HG02885 (cell line): ENCODE measurements around the gene RITA1.

ENCODE experiments used
- ATAC-seq: cut with Tn5 transposase; IDR thresholded peaks from one replicate; pipeline ENCODE4 v1.9.1; 2021; ENCODE audit warnings: mild to moderate bottlenecking; ENCODE audit not compliant: unreplicated experiment, poor library complexity

RITA1 gene

DNA sequence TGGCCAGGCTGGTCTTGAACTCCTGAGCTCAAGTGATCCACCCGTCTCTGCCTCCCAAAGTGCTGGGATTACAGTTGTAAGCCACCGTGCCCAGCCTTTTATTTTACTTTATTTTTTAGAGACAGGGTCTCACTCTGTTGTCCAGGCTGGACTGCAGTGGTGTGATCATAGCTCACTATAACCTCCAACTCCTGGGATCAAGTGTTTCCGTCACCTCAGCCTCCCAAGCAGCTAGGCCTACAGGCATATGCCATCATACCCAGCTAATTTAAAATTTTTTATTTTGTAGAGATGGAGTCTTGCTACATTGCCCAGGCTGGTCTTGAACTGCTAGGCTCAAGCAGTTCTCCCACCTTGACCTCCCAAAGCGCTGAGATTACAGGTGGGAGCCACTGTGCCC lies 39.4 kb downstream of the RITA1 start:
- no peak for ATAC-seq

- no peak for ATAC-seq
Measured at GRCh38 chr12:113226696-113227568, 41.4 kb downstream of the RITA1 start.

- no peak for ATAC-seq
Measured at GRCh38 chr12:113227686-113228391, 42.3 kb downstream of the RITA1 start.

DNA sequence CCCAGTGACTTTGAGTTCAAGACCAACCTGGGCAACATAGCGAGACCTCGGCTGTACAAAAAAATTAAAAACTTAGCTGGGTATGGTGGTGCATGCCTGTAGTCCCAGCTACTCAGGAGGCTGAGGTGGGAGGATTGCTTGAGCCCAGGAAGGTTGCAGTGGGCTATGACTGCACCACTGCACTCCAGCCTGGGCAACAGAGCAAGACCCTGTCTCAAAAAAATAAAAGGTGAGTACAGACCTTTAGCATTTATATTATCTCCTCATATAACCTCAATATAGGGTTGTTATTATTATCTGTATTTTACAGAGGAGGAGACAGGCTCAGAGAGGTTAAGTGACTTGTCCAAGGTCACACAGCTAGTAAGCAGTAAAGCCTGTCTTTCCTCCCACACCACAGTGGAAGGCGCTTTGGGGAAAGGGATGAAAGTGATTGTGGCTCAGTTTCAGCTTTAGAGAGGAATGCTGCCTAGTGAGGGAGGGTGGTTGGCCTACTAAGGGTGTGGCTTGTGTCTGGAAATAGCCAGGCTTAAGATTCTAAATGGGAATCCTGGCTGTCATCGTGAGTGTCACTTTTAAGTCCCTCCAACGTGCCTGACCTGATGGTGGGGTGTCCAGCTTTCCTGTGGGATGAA lies 43.0 kb downstream of the RITA1 start:
- ATAC-seq: no peak

DNA sequence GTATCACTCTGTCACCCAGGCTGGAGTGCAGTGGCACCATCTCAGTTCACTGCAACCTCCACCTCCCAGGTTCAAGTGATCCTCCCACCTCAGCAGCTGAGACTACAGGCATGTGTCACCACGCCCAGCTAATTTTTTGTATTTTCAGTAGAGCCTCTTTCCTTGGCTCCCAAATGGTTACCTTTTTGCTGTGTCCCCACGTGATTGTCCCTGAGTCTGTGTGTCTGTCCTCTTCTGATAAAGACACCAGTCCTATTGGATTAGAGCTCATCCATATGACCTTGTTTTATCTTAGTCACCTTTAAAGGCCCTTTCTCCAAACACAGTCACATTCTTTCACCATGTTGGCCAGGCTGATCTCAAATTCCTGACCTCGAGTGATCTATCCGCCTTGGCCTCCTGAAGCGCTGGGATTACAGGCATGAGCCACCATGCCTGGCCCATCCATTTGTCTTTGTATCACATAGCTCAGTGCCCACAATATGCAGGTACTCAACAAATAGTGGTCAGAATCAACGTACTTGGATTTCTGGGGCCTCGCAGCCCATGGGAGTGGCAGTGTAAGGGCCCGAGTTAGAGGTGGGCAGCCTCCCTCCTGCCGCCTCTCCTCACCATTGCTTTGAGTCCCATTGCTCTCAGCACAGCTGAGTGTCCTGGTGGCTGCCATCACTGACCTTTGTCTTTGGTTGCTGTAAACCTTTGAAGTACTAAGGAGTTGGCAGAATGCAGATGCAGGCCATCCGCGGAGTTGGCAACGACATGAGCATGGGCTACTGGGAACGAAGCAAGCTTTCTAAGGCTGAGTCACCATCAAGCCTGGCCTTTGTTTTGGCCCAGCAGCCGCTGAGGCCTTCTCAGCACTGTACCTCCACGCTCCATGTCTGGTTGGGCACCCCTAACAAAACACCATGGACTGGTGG lies 45.1 kb downstream of the RITA1 start:
- peak; percentile 8 for ATAC-seq

DNA sequence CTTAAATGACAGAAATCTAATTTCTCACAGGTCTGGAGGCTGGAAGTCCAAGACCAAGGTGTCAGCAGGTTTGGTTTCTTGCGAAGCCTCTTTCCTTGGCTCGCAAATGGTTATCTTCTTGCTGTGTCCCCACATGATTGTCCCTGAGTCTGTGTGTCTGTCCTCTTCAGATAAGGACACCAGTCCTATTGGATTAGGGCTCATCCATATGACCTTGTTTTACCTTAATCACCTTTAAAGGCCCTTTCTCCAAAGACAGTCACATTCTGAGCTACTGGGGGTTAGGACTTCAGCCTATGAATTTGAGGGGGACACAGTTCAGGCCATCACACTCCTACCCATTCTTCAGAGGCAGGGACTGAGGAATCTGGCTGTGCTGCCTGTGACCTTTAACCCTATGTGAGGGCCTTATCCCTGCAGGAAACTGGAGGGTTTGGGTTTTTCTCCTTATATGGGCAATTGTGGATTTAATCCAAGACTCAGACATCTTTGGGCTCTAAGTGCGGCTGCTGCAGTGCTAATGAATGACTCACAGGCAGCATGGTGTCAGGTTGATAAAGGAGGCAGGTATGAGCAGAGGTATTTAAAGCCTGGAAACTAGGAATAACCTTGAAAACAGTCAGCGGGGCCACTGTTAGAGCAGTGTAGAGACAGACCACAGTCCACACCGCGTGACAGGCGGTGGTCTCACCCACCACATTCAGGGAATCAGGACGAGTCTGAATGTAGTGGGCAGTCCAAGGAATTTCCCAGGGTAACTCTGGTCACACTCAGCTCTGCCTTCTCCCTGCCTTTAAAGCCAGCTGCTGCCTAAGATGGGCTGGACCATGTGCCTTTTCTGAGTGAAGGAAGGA lies 45.9 kb downstream of the RITA1 start:
- no peak for ATAC-seq

- no peak for ATAC-seq
Measured at GRCh38 chr12:113232089-113232839, 46.7 kb downstream of the RITA1 start.

DNA sequence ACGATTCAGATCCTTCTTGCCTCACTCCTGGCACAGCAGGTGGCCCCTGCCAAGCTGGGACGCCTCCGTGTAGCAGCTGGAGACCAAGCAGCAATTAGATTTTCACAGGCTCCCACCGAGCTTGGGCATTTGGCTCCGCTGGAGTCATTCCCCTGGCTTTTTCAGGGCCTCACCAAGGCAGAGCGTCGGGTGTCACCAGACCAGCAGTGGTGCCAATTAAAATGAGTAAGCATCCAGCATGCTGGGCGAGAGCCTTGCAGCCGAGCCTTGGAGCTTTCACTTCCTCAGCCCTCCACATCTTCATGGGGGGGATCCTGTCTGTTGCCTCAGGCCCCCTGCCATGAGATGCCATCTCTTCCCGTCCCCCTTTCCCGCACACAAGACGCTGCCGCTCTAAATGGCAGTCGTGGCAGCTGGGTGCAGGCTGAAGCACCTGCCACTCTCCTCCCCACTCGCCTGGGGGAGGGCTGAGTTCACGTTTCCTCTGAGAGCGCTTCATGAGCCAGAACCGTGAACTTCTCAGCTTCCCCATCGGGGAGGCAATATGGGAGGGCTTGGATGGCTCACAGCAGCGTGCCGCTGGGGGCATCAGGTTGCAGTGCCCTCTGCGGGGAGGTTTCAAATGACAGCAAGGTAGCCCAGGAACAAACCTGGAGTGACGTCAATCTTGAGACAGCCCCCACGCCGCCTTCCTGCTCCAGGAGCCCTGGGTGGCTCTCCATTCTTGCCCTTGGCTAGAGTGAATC lies 47.5 kb downstream of the RITA1 start:
- peak; percentile 59 for ATAC-seq

DNA sequence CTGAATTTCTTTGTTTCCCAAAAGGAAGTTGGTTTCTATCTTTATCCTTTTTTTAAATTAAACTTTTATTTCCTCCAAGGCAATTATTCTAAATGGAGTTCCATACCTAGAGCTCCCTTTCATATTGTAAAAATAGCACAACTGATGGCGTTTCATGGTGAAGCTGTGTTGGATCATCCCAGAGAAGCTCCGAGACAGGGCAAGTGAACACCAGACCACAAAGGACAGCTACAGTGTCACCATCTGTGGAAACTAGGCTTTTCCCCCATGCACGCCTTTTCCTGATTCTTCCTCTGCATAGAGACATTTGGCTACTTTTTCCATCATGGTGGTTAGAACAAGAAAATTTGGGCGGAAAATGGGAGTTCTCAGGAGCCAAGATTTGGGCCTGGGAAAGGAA lies 48.4 kb downstream of the RITA1 start:
- no peak for ATAC-seq

DNA sequence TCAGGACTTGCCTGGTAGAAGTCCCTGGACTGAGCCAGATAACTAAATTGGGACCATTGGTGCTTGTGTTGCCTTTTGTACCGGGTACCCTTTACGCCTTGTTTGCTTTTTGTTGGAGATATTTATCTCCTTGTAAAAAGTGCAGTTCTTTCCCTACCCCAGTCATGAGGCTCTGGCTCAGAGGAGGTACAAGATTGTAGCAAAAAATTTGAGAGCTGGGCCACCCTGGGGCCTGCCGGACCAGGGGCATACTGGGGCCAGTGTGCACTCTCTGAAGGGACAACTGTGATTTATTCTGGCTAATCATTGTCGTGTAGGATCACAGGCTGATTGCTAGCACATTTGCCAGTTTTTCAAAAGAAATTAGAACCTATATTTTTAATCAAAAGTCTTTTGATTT lies 49.0 kb downstream of the RITA1 start:
- no peak for ATAC-seq

GRCh38 chr12:113235976-113236375 lies 50.5 kb downstream of the RITA1 start:
- no peak for ATAC-seq

- ATAC-seq: no peak
Measured at GRCh38 chr12:113236539-113237399, 51.2 kb downstream of the RITA1 start.

DNA sequence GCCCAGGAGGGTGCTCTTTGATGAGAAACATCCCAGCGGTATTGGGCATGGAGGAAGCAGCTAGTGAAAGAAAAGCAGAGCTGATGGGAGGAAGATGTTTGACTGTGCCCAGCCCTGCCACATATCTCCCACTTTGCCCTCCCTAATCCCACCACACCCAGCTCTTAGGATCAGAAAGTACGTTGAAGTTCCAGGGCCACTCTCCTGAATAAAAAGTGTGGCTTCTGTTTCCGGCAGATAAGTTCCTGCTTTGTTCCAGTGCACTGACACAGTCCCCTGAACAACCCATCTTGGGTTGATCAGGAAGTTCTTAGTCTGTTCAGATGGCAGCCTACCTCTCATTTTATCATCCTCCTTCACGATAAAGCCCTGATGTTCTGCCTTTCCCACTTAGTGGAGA lies 52.2 kb downstream of the RITA1 start:
- no peak for ATAC-seq

GRCh38 chr12:113238309-113238708 lies 52.8 kb downstream of the RITA1 start:
- no peak for ATAC-seq

DNA sequence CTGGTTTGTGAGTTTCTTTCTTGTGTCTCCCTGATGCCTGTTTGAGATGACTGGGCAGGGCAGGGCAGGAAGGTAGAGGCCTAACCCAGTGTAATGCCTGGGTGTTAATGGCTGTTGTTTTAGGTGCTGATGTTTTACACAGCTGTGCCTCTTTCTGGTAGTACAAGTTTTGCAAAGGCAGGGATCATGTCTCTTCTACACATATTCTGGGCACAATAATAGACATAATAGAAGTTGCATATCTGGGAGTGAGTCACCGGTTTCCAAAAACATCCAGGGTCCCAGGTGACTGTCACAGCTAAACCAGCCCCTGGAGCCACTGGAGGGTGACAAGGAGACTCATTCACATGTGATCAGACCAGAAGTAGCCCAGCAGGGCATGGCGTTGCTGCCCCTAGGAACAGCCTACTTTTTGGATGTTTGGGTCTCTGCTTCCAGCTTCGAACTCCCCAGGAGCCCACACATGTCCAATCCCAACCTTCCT lies 53.8 kb downstream of the RITA1 start:
- no peak for ATAC-seq

DNA sequence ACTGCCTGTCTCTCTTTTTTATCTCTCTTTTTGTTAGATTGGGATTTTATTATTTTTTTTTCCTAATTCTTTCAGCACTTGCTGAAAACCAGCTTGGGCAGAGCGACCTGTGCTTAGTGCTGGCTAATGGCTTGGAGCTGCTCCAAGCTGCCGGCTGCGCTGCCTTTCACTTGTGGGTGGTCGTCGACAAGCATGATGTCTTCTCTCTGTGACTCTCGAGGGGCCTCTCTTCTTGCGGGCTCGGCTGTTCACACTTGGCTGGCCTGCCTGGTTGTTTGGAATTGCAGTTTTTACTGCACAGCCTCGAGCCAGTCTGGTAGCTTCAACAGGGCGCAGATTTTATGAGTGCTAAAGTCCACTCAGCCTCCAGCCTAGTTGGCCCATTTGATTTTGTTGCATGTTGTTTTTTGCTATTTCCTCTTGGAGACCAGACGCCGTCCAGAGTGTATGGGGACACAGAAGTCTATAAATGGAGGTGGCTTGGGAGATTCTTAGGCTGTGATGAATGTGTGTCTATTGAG lies 54.4 kb downstream of the RITA1 start:
- no peak for ATAC-seq

GRCh38 chr12:113240395-113240794 lies 54.9 kb downstream of the RITA1 start:
- no peak for ATAC-seq
